ENCODE data around the gene RALGAPA2.

DNA sequence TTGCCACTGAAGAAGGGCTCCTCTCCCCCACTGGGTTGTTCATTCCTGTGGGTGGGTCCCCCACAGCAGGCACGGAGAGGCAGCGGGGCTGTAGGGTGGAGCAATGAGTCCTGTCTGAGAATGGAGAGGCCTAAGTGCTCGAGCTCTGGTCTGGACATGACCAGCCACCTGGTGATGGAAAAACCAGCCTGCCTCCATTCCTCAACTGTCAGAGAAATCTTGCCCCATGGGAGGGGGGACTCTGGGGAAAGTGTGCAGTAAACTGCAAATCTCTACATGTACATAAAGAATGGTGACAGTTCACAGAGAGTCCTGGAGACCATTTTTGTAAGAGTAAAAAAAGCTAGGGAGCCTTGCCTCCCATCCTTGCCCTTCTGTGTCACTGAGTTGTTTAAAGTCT, 310.5 kb downstream of the RALGAPA2 start:
- no peak for TF ChIP-seq POLR2A (IDR thresholded peaks at IDR 0.05)
- TF ChIP-seq, protein P1, sequence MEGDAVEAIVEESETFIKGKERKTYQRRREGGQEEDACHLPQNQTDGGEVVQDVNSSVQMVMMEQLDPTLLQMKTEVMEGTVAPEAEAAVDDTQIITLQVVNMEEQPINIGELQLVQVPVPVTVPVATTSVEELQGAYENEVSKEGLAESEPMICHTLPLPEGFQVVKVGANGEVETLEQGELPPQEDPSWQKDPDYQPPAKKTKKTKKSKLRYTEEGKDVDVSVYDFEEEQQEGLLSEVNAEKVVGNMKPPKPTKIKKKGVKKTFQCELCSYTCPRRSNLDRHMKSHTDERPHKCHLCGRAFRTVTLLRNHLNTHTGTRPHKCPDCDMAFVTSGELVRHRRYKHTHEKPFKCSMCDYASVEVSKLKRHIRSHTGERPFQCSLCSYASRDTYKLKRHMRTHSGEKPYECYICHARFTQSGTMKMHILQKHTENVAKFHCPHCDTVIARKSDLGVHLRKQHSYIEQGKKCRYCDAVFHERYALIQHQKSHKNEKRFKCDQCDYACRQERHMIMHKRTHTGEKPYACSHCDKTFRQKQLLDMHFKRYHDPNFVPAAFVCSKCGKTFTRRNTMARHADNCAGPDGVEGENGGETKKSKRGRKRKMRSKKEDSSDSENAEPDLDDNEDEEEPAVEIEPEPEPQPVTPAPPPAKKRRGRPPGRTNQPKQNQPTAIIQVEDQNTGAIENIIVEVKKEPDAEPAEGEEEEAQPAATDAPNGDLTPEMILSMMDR (IDR thresholded peaks at IDR 0.05): no peak
